HG03432 (cell line): ENCODE data around the gene RNFT1.
"Not testable (repeated sequence)": the region's sequence is repeated elsewhere in the genome, so short reads cannot be mapped to it uniquely, and the experiment has no call there.

ENCODE experiments used
- ATAC-seq: cut with Tn5 transposase; IDR thresholded peaks from one replicate; pipeline ENCODE4 v1.9.1; 2021; ENCODE audit warnings: mild to moderate bottlenecking, moderate library complexity; ENCODE audit not compliant: unreplicated experiment

The RNFT1 gene

GRCh38 chr17:59930768-59931167 lies 33.8 kb downstream of the RNFT1 start:
- not testable (repeated sequence) for ATAC-seq

GRCh38 chr17:59930121-59930520 lies 34.4 kb downstream of the RNFT1 start:
- not testable (repeated sequence) for ATAC-seq

- ATAC-seq, result not testable (repeated sequence)
These were observed 43.9 kb downstream of the RNFT1 start for GRCh38 chr17:59920637-59921036.

GRCh38 chr17:59916446-59916845 lies 48.1 kb downstream of the RNFT1 start:
- no peak for ATAC-seq

GRCh38 chr17:59914274-59914854 lies 50.2 kb downstream of the RNFT1 start:
- ATAC-seq, result no peak

GRCh38 chr17:59907467-59907866 lies 57.1 kb downstream of the RNFT1 start:
- ATAC-seq, result no peak

- no peak for ATAC-seq
These were observed 61.1 kb downstream of the RNFT1 start for GRCh38 chr17:59903455-59903854.
